ENCODE measurements around the gene HCST.
"Not testable (repeated sequence)": the region's sequence is repeated elsewhere in the genome, so short reads cannot be mapped to it uniquely, and the experiment has no call there.

Gene HCST

GRCh38 chr19:35907377-35907745 lies 5.0 kb downstream of the HCST start:
- no peak for FAIRE-seq

GRCh38 chr19:35908010-35908441 lies 5.7 kb downstream of the HCST start, which contains the start of gene TYROBP:
TSS of gene TYROBP (minus strand) at chr19:35908295. CDS start at chr19:35908228, 67 bp downstream.
- FAIRE-seq = no peak

GRCh38 chr19:35908973-35909683 lies 6.8 kb downstream of the HCST start:
- no peak for FAIRE-seq

GRCh38 chr19:35909684-35910035 lies 7.3 kb downstream of the HCST start:
- FAIRE-seq = no peak

GRCh38 chr19:35910355-35910754 lies 8.0 kb downstream of the HCST start:
- FAIRE-seq = not testable (repeated sequence)

- FAIRE-seq = no peak
These were observed 8.8 kb downstream of the HCST start for GRCh38 chr19:35911173-35911572.

GRCh38 chr19:35911790-35912189 lies 9.5 kb downstream of the HCST start:
- no peak for FAIRE-seq

- no peak for FAIRE-seq
These were observed 11.3 kb downstream of the HCST start for GRCh38 chr19:35913589-35913988.

- no peak for FAIRE-seq
These were observed 13.1 kb downstream of the HCST start for GRCh38 chr19:35915443-35915842.

- no peak for FAIRE-seq
These were observed 17.0 kb downstream of the HCST start for GRCh38 chr19:35919306-35919705.

- FAIRE-seq = no peak
These were observed 18.7 kb downstream of the HCST start for GRCh38 chr19:35921012-35921411.

- FAIRE-seq = no peak
These were observed 23.2 kb downstream of the HCST start for GRCh38 chr19:35925501-35925900.

GRCh38 chr19:35928507-35928906 lies 26.2 kb downstream of the HCST start:
- no peak for FAIRE-seq

- no peak for FAIRE-seq
These were observed 27.5 kb downstream of the HCST start for GRCh38 chr19:35929876-35930275.

- peak; percentile 97 for FAIRE-seq
These were observed 29.0 kb downstream of the HCST start for GRCh38 chr19:35931161-35931873.

- no peak for FAIRE-seq
These were observed 29.5 kb downstream of the HCST start for GRCh38 chr19:35931874-35932202.

- no peak for FAIRE-seq
These were observed 30.1 kb downstream of the HCST start for GRCh38 chr19:35932291-35932936.

GRCh38 chr19:35935911-35936737 lies 33.8 kb downstream of the HCST start, which contains the start of gene LRFN3:
TSS of gene LRFN3 (plus strand) at chr19:35936374. CDS start at chr19:35939426, 3,052 bp downstream.
- no peak for FAIRE-seq

- FAIRE-seq = no peak
These were observed 34.5 kb downstream of the HCST start for GRCh38 chr19:35936738-35937268.

- FAIRE-seq = no peak
These were observed 35.3 kb downstream of the HCST start for GRCh38 chr19:35937345-35938281.
